H1 (cell line): ENCODE data around the gene PDE4B. TPM values are rescaled to one million over a fixed set of nuclear protein-coding genes. Genes with fewer than 3 reads are reported as not detected.

Experiments used
- CTCF ChIA-PET: fragments of 300-600 bp; sonication (Branson Sonifier 250); formaldehyde crosslinking; loops from one replicate; lab custom pipeline; 2021; ENCODE audit not compliant: partially characterized antibody; lab: Charles Lee
- POLR2A ChIA-PET: fragments of 300-600 bp; sonication (Branson Sonifier 250); formaldehyde crosslinking; loops from one replicate; lab custom pipeline; 2021; ENCODE audit warnings: inconsistent platforms; ENCODE audit not compliant: partially characterized antibody; lab: Charles Lee
- DNase-seq, 2 experiments: peaks; one replicate each; pipeline versions ENCODE4 v3.0.0 to v3.0.0-alpha.2; 2010 to 2022; ENCODE audit warnings: low spot score in 2 of 2, low read depth in 1 of 2, mixed read lengths in 1 of 2
- FAIRE-seq: peaks from 2 replicates; lab custom pipeline; 2011; peaks lifted over from hg19 to GRCh38; lab: Jason Lieb, UNC
- H2AFZ ChIP-seq: 2 replicates; pipeline ENCODE4 v1.8.1; 2012; ENCODE audit warnings: low read length, inconsistent platforms
- H2AK5ac ChIP-seq: 2 replicates; pipeline ENCODE4 v1.6.1; 2013; ENCODE audit warnings: low read depth, low read length
- H2BK120ac ChIP-seq: replicated peaks from 2 replicates; pipeline ENCODE3; 2013; ENCODE audit warnings: low read depth, low read length, inconsistent platforms
- H2BK12ac ChIP-seq: 2 replicates; pipeline ENCODE4 v1.6.1; 2013; ENCODE audit warnings: low read depth, low read length
- H2BK15ac ChIP-seq: 2 replicates; pipeline ENCODE4 v1.6.1; 2013; ENCODE audit warnings: low read length
- H2BK20ac ChIP-seq: 2 replicates; pipeline ENCODE4 v1.6.1; 2013; ENCODE audit warnings: low read length
- H2BK5ac ChIP-seq: 2 replicates; pipeline ENCODE4 v1.6.1; 2013; ENCODE audit warnings: low read depth, low read length
- H3K14ac ChIP-seq: 2 replicates; pipeline ENCODE4 v1.6.1; 2013; ENCODE audit warnings: inconsistent platforms; ENCODE audit not compliant: insufficient read length
- H3K18ac ChIP-seq: 2 replicates; pipeline ENCODE4 v1.6.1; 2013; ENCODE audit warnings: low read length; ENCODE audit errors: extremely low read depth
- H3K23ac ChIP-seq: 2 replicates; pipeline ENCODE4 v1.6.1; 2013; ENCODE audit warnings: inconsistent platforms; ENCODE audit not compliant: insufficient read length
- H3K23me2 ChIP-seq: 2 replicates; pipeline ENCODE4 v1.6.1; 2013; ENCODE audit warnings: low read depth, low read length
- H3K27ac ChIP-seq: 2 replicates; pipeline ENCODE4 v1.6.1; 2011; ENCODE audit warnings: low read depth, low read length, inconsistent platforms
- H3K27me3 ChIP-seq, 4 experiments: replicated peaks in 1 of 4; 1 replicate in 1 of 4; 2 replicates in 3 of 4; pipeline versions ENCODE4 v1.6.1 to v1.8.1; 2011 to 2013; ENCODE audit warnings: low read length in 3 of 4, mild to moderate bottlenecking in 3 of 4, inconsistent platforms in 2 of 4, mixed read lengths in 2 of 4, moderate library complexity in 1 of 4; ENCODE audit not compliant: control insufficient read depth in 3 of 4, insufficient read depth in 3 of 4; ENCODE audit errors: extremely low read depth in 1 of 4
- H3K36me3 ChIP-seq, 4 experiments: 2 replicates each; pipeline versions ENCODE4 v1.6.1 to v1.8.1; 2011 to 2013; ENCODE audit warnings: mild to moderate bottlenecking in 4 of 4, low read length in 3 of 4, moderate library complexity in 2 of 4, control low read depth in 1 of 4, inconsistent platforms in 1 of 4; ENCODE audit not compliant: insufficient read depth in 4 of 4, control insufficient read depth in 2 of 4
- H3K4ac ChIP-seq: replicated peaks from 2 replicates; pipeline ENCODE3; 2013; ENCODE audit warnings: low read length, low read depth, mixed read lengths, inconsistent platforms; ENCODE audit not compliant: insufficient read length
- H3K4me1 ChIP-seq, 4 experiments: replicated peaks in 1 of 4; 1 replicate in 1 of 4; 2 replicates in 3 of 4; pipeline versions ENCODE4 v1.6.1 to v1.8.1; 2011 to 2013; ENCODE audit warnings: low read length in 3 of 4, inconsistent platforms in 2 of 4, mixed read lengths in 1 of 4; ENCODE audit not compliant: insufficient read depth in 4 of 4, control insufficient read depth in 3 of 4
- H3K4me2 ChIP-seq, 2 experiments: 2 replicates each; pipeline versions ENCODE4 v1.6.1 to v1.8.1; 2011 to 2013; ENCODE audit warnings: low read depth in 2 of 2, low read length in 2 of 2, control low read depth in 1 of 2, inconsistent platforms in 1 of 2, mild to moderate bottlenecking in 1 of 2; ENCODE audit not compliant: insufficient read depth in 1 of 2
- H3K4me3 ChIP-seq, 4 experiments: fragments of 200-600, 300-600 bp in 1 of 4; sonication (generic), shearing (Covaris generic), sonication (Bioruptor Twin) in 1 of 4; 2 replicates each; pipeline versions ENCODE4 v1.5.1 to v1.8.1; 2011 to 2016; ENCODE audit warnings: low read length in 4 of 4, low read depth in 3 of 4, control low read depth in 2 of 4, inconsistent platforms in 2 of 4, mild to moderate bottlenecking in 2 of 4, mixed read lengths in 1 of 4, moderate library complexity in 1 of 4; ENCODE audit not compliant: insufficient read depth in 2 of 4; ENCODE audit errors: extremely low read depth in 1 of 4
- H3K56ac ChIP-seq: replicated peaks from 2 replicates; pipeline ENCODE3; 2013; ENCODE audit warnings: low read depth, mild to moderate bottlenecking, mixed read lengths, low read length, inconsistent platforms; ENCODE audit not compliant: insufficient read length
- H3K79me1 ChIP-seq: 2 replicates; pipeline ENCODE4 v1.6.1; 2013; ENCODE audit warnings: low read depth, low read length, control low read depth
- H3K79me2 ChIP-seq, 2 experiments: 2 replicates each; pipeline versions ENCODE4 v1.6.1 to v1.8.1; 2012 to 2013; ENCODE audit warnings: low read length in 2 of 2, mild to moderate bottlenecking in 2 of 2, inconsistent platforms in 1 of 2; ENCODE audit not compliant: insufficient read depth in 2 of 2, control insufficient read depth in 1 of 2
- H3K9ac ChIP-seq, 4 experiments: replicated peaks in 1 of 4; 1 replicate in 1 of 4; 2 replicates in 3 of 4; pipeline versions ENCODE4 v1.6.1 to v1.8.1; 2011 to 2013; ENCODE audit warnings: low read depth in 3 of 4, low read length in 3 of 4, control low read depth in 2 of 4, mild to moderate bottlenecking in 2 of 4, moderate library complexity in 2 of 4, inconsistent platforms in 1 of 4; ENCODE audit errors: extremely low read depth in 1 of 4
- H3K9me3 ChIP-seq, 2 experiments: 2 replicates each; pipeline versions ENCODE4 v1.6.1 to v1.8.1; 2012 to 2013; ENCODE audit warnings: mild to moderate bottlenecking in 2 of 2, moderate library complexity in 2 of 2, control low read depth in 1 of 2, inconsistent platforms in 1 of 2, low read depth in 1 of 2, low read length in 1 of 2, mixed read lengths in 1 of 2; ENCODE audit not compliant: insufficient read depth in 2 of 2
- H4K20me1 ChIP-seq, 2 experiments: replicated peaks in 1 of 2; 2 replicates each; pipeline versions ENCODE3 to v1.8.1; 2011 to 2013; ENCODE audit warnings: inconsistent platforms in 2 of 2, low read length in 2 of 2, mild to moderate bottlenecking in 1 of 2; ENCODE audit not compliant: insufficient read depth in 2 of 2, control insufficient read depth in 1 of 2
- H4K5ac ChIP-seq: 2 replicates; pipeline ENCODE4 v1.6.1; 2013; ENCODE audit warnings: low read length, low read depth, mixed read lengths, inconsistent platforms; ENCODE audit not compliant: insufficient read length
- H4K8ac ChIP-seq: 2 replicates; pipeline ENCODE4 v1.8.0; 2013; ENCODE audit warnings: mild to moderate bottlenecking, moderate library complexity, low read length, inconsistent platforms; ENCODE audit not compliant: insufficient read depth; ENCODE audit errors: extremely low read depth
- H4K91ac ChIP-seq: replicated peaks from 2 replicates; pipeline ENCODE3; 2013; ENCODE audit warnings: low read length, mixed read lengths, inconsistent platforms; ENCODE audit not compliant: insufficient read length
- ATF2 ChIP-seq: IDR thresholded peaks from 2 replicates; pipeline ENCODE4 v1.6.1; 2012; ENCODE audit warnings: low read length, inconsistent platforms
- CBX5 ChIP-seq: fragments of 300-800, 300-1000 bp; sonication (generic); IDR thresholded peaks from 2 replicates; pipeline ENCODE4 v1.7.1; 2016; ENCODE audit warnings: antibody characterized with exemption, low read length, low read depth
- CTCF ChIP-seq, 3 experiments: IDR thresholded peaks; 1 replicate in 2 of 3; 2 replicates in 1 of 3; pipeline versions ENCODE4 v1.5.1 to v1.6.1; 2011; ENCODE audit warnings: low read length in 3 of 3, mild to moderate bottlenecking in 3 of 3, inconsistent platforms in 2 of 3, low read depth in 1 of 3, moderate library complexity in 1 of 3; ENCODE audit not compliant: insufficient read depth in 1 of 3; ENCODE audit errors: control extremely low read depth in 1 of 3
- EZH2 ChIP-seq: fragments of 200-600 bp; sonication (generic); IDR thresholded peaks from 2 replicates; pipeline ENCODE4 v1.7.1; 2012; ENCODE audit warnings: low read depth, mild to moderate bottlenecking, moderate library complexity, low read length, inconsistent platforms; ENCODE audit not compliant: severe bottlenecking
- FOSL1 ChIP-seq: IDR thresholded peaks from 2 replicates; pipeline ENCODE4 v1.6.1; 2011; ENCODE audit warnings: mild to moderate bottlenecking, low read depth, low read length, moderate library complexity; ENCODE audit not compliant: insufficient read depth
- POU5F1 ChIP-seq: IDR thresholded peaks from 2 replicates; pipeline ENCODE4 v1.6.1; 2011; ENCODE audit warnings: low read depth, mild to moderate bottlenecking, low read length, moderate library complexity
- SP1 ChIP-seq: IDR thresholded peaks from 2 replicates; pipeline ENCODE4 v1.6.1; 2011; ENCODE audit warnings: low read depth, low read length
- SRF ChIP-seq: IDR thresholded peaks from 2 replicates; pipeline ENCODE4 v1.6.1; 2011; ENCODE audit warnings: mild to moderate bottlenecking, low read depth, low read length, moderate library complexity
- TAF7 ChIP-seq: optimal IDR thresholded peaks from 2 replicates; pipeline ENCODE3; 2011; ENCODE audit warnings: low read depth, mild to moderate bottlenecking, inconsistent platforms, low read length, moderate library complexity, borderline replicate concordance
- YY1 ChIP-seq: IDR thresholded peaks from 2 replicates; pipeline ENCODE4 v1.6.1; 2011; ENCODE audit warnings: low read depth, mild to moderate bottlenecking, low read length
- WGBS, 2 experiments: shearing (Covaris generic) in 1 of 2; methylation state at CpG; one replicate each; pipeline versions ENCODE4 v1.1.6 to v1.1.7; 2013 to 2015; ENCODE audit warnings: low lambda C conversion rate in 2 of 2, mixed read lengths in 2 of 2, inconsistent platforms in 1 of 2, low coverage in 1 of 2, missing lambda C conversion rate in 1 of 2; ENCODE audit not compliant: insufficient replicate concordance in 2 of 2, insufficient coverage in 1 of 2, insufficient read length in 1 of 2; ENCODE audit errors: extremely low coverage in 1 of 2, missing lambda C conversion rate in 1 of 2; 5-methylcytosine and 5-hydroxymethylcytosine counted together
- polyA plus RNA-seq, 7 experiments: library from polyadenylated mRNA; depleted of rRNA in 3 of 7; stranded (reverse) in 5 of 7; unstranded in 2 of 7; fragments of >200 nt in 5 of 7; fragments of 200-250 nt in 2 of 7; gene quantifications; 1 replicate in 5 of 7; 2 replicates in 1 of 7; 4 replicates in 1 of 7; pipeline versions ENCODE4 v1.2.1 to v1.2.3, GENCODE V29; 2011 to 2013; ENCODE audit warnings: missing spikeins in 2 of 7, mixed read lengths in 2 of 7
- total RNA-seq: library from RNA; stranded (reverse); fragmentation: NEBNext Ultra II Directional; extraction: Animal tissue kit (Norgen Biotek cat#: 25700); gene quantifications from 2 replicates; pipeline ENCODE4 v1.2.1, GENCODE V29; 2021

The PDE4B gene
- total and polyA plus RNA-seq, 2 of the 8 experiments (the other 6 are each of a cell fraction or from before 2014, with no cell fraction given) = 5.0 to 15.1 TPM

GRCh38 chr1:66368261-66368660 is 575.6 kb downstream of the PDE4B start:
- 98% methylated on average over 5 of the region's 5 CpGs; no CpG with 5 or more reads in 1 of the 2 experiments for WGBS, 2 experiments
- no peak overlapping the region for H2BK120ac ChIP-seq
- no peak overlapping the region for H4K91ac ChIP-seq
- TF ChIP-seq YY1 (no peak), CBX5 (no peak), TAF7 (no peak), SRF (no peak), ATF2 (no peak), SP1 (no peak), CTCF (IDR thresholded peaks at IDR 0.05; ENCODE audit: control extremely low read depth in 1 of 3, insufficient read depth in 1 of 3, low read depth in 1 of 3, low read length in 3 of 3) (no peak), EZH2 (no peak), FOSL1 (no peak), POU5F1 (no peak)

More at GRCh38 chr1:66368261-66368660, 575.6 kb downstream of the PDE4B start:
- no peak overlapping the region for H3K14ac ChIP-seq
- H4K20me1 ChIP-seq = no peaks in the 10 kb centered on the region
- POLR2A ChIA-PET = no interaction called here
- H2BK5ac ChIP-seq = no peak overlapping the region
- no peaks in the 10 kb centered on the region for H3K79me2 ChIP-seq
- no peak overlapping the region for H2AFZ ChIP-seq
- no peak for FAIRE-seq
- H3K18ac ChIP-seq = no peak overlapping the region
- H3K4me3 ChIP-seq = no peak overlapping the region
- H2BK15ac ChIP-seq = no peak overlapping the region
- no peaks in the 10 kb centered on the region for H3K79me1 ChIP-seq
- H2BK12ac ChIP-seq = no peak overlapping the region
- no peak overlapping the region for H4K5ac ChIP-seq
- H2BK20ac ChIP-seq = no peak overlapping the region
- no peak overlapping the region for H4K8ac ChIP-seq
- H3K23ac ChIP-seq = no peak overlapping the region
- H3K9ac ChIP-seq = no peak overlapping the region
- H3K9me3 ChIP-seq = no peaks in the 10 kb centered on the region
- peaks cover 0 to 1% (median 0%) of the 10 kb centered on the region in 4 experiments; a peak in 1 of 7 replicates for H3K27me3 ChIP-seq
- no peaks in the 10 kb centered on the region for H3K4me1 ChIP-seq
- H3K36me3 ChIP-seq = peaks cover 4 to 69% (median 40%) of the 10 kb centered on the region in 4 experiments; a peak in 6 of 8 replicates
- H3K4ac ChIP-seq = no peak overlapping the region
- H3K27ac ChIP-seq = no peak overlapping the region
- H2AK5ac ChIP-seq = no peak overlapping the region
- CTCF ChIA-PET = interaction anchor here (1.4 to 3.1 kb wide), 2 partner anchors 36 to 77 kb away, joined by 3 to 13 read pairs; no protein-coding TSS in a partner anchor
- no peak overlapping the region for H3K4me2 ChIP-seq
- DNase-seq = no peak
- H3K23me2 ChIP-seq = no peaks in the 10 kb centered on the region
- no peak overlapping the region for H3K56ac ChIP-seq
